T-helper 1 cell (primary cell): ENCODE data around the gene SCGB1D4.
A peak's percentile ranks its signal among the peaks of the same experiment; 100 is the strongest.

Source experiments
- DNase-seq, 5 donors: peaks; one replicate each; pipeline ENCODE4 v3.0.0-alpha.2; 2012 to 2020

Gene SCGB1D4

DNA sequence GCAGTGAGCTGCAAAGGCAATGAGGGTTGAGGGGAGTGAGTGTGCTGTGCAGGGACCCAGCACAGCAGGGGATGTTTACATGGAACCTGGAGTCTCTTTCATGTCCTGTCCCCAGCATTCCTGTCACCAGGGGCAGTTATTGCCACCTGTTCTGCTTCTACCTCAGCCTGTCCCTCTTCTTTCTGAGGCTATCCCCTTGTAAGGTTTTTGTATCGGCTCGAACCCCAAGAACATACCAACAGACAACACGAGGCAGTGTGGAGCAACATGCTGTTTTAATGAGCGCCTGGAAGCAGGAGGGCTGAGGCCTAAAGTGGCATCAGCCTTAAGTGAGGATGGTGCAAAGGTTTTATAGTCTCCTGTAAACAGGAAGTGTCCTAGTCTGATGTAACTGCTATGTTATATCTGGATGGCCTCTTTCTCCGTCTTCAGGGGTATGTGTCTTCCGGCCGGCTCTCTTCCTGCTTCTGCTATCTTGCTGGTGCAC lies 25.0 kb downstream of the SCGB1D4 start:
- no peak for DNase-seq

DNA sequence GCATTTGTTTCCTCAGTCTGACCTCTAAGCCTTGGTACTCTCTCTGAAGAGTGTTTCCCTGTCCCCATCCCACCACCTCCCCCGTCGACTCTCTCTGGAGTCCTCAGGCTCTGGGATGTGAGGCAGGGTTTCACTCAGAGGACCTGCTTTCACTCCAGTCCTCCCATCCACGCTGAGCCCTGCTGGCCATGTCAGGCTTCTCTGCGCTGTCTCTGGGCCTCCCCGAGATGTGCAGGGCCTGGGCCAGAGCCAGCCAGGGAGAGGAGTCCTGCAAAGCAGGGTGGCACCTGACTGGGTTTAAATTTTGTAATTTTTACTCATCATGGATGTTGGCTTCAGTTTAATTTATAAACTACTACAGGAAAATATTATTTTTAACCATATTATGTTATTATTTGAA lies 25.6 kb downstream of the SCGB1D4 start:
- no peak for DNase-seq

GRCh38 chr11:62269654-62270278 lies 29.1 kb downstream of the SCGB1D4 start, which contains the start of gene SCGB2A2:
TSS of gene SCGB2A2 (plus strand) at chr11:62270158. CDS start at chr11:62270217, 59 bp downstream.
- no peak for DNase-seq

- DNase-seq, result no peak
These were observed 31.3 kb downstream of the SCGB1D4 start for GRCh38 chr11:62267576-62267975.

- no peak for DNase-seq
These were observed 31.8 kb downstream of the SCGB1D4 start for GRCh38 chr11:62267050-62267449.

DNA sequence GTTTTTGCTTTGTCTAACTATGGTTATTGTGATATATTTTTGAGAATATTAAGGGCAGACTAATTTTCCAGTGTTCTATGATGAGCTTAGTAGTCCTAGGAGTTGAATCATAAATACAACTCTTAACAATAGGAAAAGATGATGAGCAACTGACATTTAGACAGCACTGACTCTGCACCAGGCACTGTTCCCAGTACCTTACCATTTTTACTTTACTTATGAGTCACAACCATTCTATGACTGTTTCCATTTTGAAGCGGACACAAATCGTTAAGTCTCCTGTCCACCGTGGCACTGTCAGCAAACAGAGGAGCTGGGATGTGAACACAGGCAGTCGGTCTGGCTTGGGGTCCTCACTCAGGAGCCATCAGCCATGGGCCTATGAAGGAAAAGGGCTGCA lies 32.3 kb downstream of the SCGB1D4 start:
- peak in 1 of 5 donors; percentile 11 for DNase-seq

- DNase-seq, result no peak
These were observed 34.9 kb downstream of the SCGB1D4 start for GRCh38 chr11:62264004-62264403.

GRCh38 chr11:62260261-62260953 lies 38.5 kb downstream of the SCGB1D4 start:
- no peak for DNase-seq

DNA sequence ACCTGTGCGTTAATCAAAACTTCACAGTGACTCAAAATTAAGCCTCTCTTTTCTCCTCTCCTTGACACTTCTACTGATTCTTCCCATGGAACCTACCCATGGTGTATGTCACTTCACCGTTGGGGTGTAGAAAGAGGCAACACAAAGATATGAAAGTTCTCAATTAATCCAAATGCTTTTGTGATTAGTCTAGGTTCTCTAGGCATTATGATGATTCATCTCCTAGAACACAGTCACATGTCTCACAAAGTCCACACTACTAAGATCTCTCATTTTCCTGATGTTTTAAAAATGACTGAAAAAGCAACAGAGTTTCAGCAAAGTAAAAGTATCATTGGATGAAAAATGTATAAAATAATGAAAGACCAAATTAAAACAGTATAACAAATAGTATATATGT lies 42.6 kb downstream of the SCGB1D4 start:
- DNase-seq, result no peak

- DNase-seq, result no peak
These were observed 44.8 kb downstream of the SCGB1D4 start for GRCh38 chr11:62253999-62254542.

GRCh38 chr11:62251698-62252097 lies 47.2 kb downstream of the SCGB1D4 start:
- DNase-seq, result no peak
